Fibroblast of villous mesenchyme (primary cell): Measurements from ENCODE around the gene NFKBIB. TPM values are rescaled to one million over a fixed set of nuclear protein-coding genes. Genes with fewer than 3 reads are reported as not detected.

ENCODE experiments used
- DNase-seq: peaks from one replicate; pipeline ENCODE4 v3.0.0-alpha.2; 2010; ENCODE audit warnings: low read depth
- H3K4me3 ChIP-seq: 2 replicates; pipeline ENCODE4 v1.5.1; 2011; ENCODE audit warnings: low read depth, mild to moderate bottlenecking, low read length
- total RNA-seq: library from RNA; depleted of rRNA; stranded (reverse); fragments of >200 nt; gene quantifications from 2 replicates; pipeline ENCODE4 v1.2.3, GENCODE V29; 2012
- TF ChIP-seq, protein P1 (sequence below): IDR thresholded peaks from 2 replicates; pipeline ENCODE4 v1.5.1; 2012; ENCODE audit warnings: low read depth, mild to moderate bottlenecking, low read length; ENCODE audit not compliant: insufficient read depth

The NFKBIB gene
- total RNA-seq, 1 donor = 7.3 TPM

- no peak overlapping the region for H3K4me3 ChIP-seq
- no peak for DNase-seq
- TF ChIP-seq, protein P1, sequence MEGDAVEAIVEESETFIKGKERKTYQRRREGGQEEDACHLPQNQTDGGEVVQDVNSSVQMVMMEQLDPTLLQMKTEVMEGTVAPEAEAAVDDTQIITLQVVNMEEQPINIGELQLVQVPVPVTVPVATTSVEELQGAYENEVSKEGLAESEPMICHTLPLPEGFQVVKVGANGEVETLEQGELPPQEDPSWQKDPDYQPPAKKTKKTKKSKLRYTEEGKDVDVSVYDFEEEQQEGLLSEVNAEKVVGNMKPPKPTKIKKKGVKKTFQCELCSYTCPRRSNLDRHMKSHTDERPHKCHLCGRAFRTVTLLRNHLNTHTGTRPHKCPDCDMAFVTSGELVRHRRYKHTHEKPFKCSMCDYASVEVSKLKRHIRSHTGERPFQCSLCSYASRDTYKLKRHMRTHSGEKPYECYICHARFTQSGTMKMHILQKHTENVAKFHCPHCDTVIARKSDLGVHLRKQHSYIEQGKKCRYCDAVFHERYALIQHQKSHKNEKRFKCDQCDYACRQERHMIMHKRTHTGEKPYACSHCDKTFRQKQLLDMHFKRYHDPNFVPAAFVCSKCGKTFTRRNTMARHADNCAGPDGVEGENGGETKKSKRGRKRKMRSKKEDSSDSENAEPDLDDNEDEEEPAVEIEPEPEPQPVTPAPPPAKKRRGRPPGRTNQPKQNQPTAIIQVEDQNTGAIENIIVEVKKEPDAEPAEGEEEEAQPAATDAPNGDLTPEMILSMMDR = no peak
Measured at GRCh38 chr19:38945562-38946228, 45.9 kb downstream of the NFKBIB start.

GRCh38 chr19:38946229-38947010 lies 46.7 kb downstream of the NFKBIB start:
- DNase-seq = no peak
- TF ChIP-seq, protein P1 = no peak
- H3K4me3 ChIP-seq = no peak overlapping the region

GRCh38 chr19:38949580-38950367 lies 50.0 kb downstream of the NFKBIB start:
- TF ChIP-seq, protein P1 = no peak
- peak overlapping the region; percentile 43 for H3K4me3 ChIP-seq
- peak; percentile 73 for DNase-seq

GRCh38 chr19:38951187-38951586 lies 51.4 kb downstream of the NFKBIB start:
- H3K4me3 ChIP-seq = no peak overlapping the region
- no peak for DNase-seq
- TF ChIP-seq, protein P1 = no peak

- H3K4me3 ChIP-seq = no peak overlapping the region
- DNase-seq = no peak
- TF ChIP-seq, protein P1 = peak; percentile 11
Measured at GRCh38 chr19:38952395-38953165, 52.8 kb downstream of the NFKBIB start.

- TF ChIP-seq, protein P1 = no peak
- DNase-seq = no peak
- no peak overlapping the region for H3K4me3 ChIP-seq
Measured at GRCh38 chr19:38953677-38954076, 53.9 kb downstream of the NFKBIB start.
